ENCODE measurements around the gene APOA5. TPM values are rescaled to one million over a fixed set of nuclear protein-coding genes. Genes with fewer than 3 reads are reported as not detected.
"Not testable (repeated sequence)": the region's sequence is repeated elsewhere in the genome, so short reads cannot be mapped to it uniquely, and the experiment has no call there.

The APOA5 gene
- not detected in 2 replicates for total RNA-seq

GRCh38 chr11:116791813-116792143 lies at the start of gene APOA5:
Gene APOA5 (minus strand): TSS chr11:116791879. CDS start chr11:116791860, 19 bp downstream.
- DNase-seq (ENCODE audit: extremely low read depth, low read depth, low spot score), result no peak

GRCh38 chr11:116840746-116841296 lies 49.1 kb upstream of the APOA5 start:
- no peak for DNase-seq (ENCODE audit: extremely low read depth, low read depth, low spot score)

GRCh38 chr11:116840224-116840745 lies 48.6 kb upstream of the APOA5 start:
- DNase-seq (ENCODE audit: extremely low read depth, low read depth, low spot score), result no peak

GRCh38 chr11:116838321-116839084 lies 46.8 kb upstream of the APOA5 start:
- DNase-seq (ENCODE audit: extremely low read depth, low read depth, low spot score), result no peak

GRCh38 chr11:116837231-116838091 lies 45.8 kb upstream of the APOA5 start, which contains the start of gene APOA1:
Gene APOA1 (minus strand): TSS chr11:116837622. CDS start chr11:116837387, 235 bp downstream.
- no peak for DNase-seq (ENCODE audit: extremely low read depth, low read depth, low spot score)

- no peak for DNase-seq (ENCODE audit: extremely low read depth, low read depth, low spot score)
Observed at GRCh38 chr11:116836632-116836991, 44.9 kb upstream of the APOA5 start.

- DNase-seq (ENCODE audit: extremely low read depth, low read depth, low spot score), result peak; percentile 31
Observed at GRCh38 chr11:116835791-116836631, 44.3 kb upstream of the APOA5 start.

- no peak for DNase-seq (ENCODE audit: extremely low read depth, low read depth, low spot score)
Observed at GRCh38 chr11:116835042-116835772, 43.5 kb upstream of the APOA5 start.

- DNase-seq (ENCODE audit: extremely low read depth, low read depth, low spot score), result not testable (repeated sequence)
Observed at GRCh38 chr11:116834535-116835041, 42.9 kb upstream of the APOA5 start.

GRCh38 chr11:116833816-116834534 lies 42.3 kb upstream of the APOA5 start:
- no peak for DNase-seq (ENCODE audit: extremely low read depth, low read depth, low spot score)

GRCh38 chr11:116833491-116833815 lies 41.8 kb upstream of the APOA5 start:
- no peak for DNase-seq (ENCODE audit: extremely low read depth, low read depth, low spot score)

- no peak for DNase-seq (ENCODE audit: extremely low read depth, low read depth, low spot score)
Observed at GRCh38 chr11:116832350-116833290, 40.9 kb upstream of the APOA5 start.

GRCh38 chr11:116831790-116832349 lies 40.2 kb upstream of the APOA5 start:
- DNase-seq (ENCODE audit: extremely low read depth, low read depth, low spot score), result no peak

GRCh38 chr11:116830184-116830912 lies 38.7 kb upstream of the APOA5 start:
- DNase-seq (ENCODE audit: extremely low read depth, low read depth, low spot score), result no peak

GRCh38 chr11:116829525-116830183 lies 38.0 kb upstream of the APOA5 start, which contains the start of gene APOC3:
Gene APOC3 (plus strand): TSS chr11:116829907. CDS start chr11:116830583, 676 bp downstream.
- DNase-seq (ENCODE audit: extremely low read depth, low read depth, low spot score), result no peak

All from glomerular endothelial cell (primary cell).